Medulla oblongata (tissue), 1 donor: ENCODE results near the gene MYO15B.
"Not testable (repeated sequence)": the region's sequence is repeated elsewhere in the genome, so short reads cannot be mapped to it uniquely, and the experiment has no call there.

Source experiments
- DNase-seq: peaks from one replicate; pipeline ENCODE4 v3.0.0-alpha.2; 2015; ENCODE audit errors: extremely low spot score

The MYO15B gene

GRCh38 chr17:75624714-75625345, 37.2 kb downstream of the MYO15B start:
- DNase-seq, result no peak

DNA sequence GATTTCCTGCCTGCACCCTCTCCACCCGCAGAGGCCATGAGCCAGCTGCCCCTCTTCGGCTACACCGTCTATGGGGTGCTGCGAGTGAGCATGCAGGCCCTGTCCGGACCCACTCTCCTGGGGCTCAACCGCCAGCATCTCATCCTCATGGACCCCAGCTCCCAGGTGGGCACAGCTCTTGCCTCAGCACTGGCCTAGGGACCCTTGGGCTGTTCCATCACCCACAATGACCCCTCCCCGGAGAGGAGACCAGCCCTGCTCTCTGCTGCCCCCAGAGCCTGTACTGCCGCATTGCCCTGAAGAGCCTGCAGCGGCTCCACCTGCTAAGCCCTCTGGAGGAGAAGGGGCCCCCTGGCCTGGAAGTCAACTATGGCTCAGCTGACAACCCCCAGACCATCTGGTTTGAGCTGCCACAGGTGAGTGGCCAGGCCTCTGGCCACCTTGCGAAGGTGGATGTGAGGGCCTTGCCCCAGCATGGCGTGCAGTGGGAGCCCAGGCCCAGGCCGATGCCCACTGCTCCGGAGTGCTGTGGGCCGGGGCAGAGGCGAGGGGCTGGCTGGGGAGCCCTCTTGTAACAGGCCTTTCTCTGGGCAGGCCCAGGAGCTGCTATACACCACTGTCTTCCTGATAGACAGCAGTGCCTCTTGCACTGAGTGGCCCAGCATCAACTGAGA, 38.4 kb downstream of the MYO15B start:
- no peak for DNase-seq

- no peak for DNase-seq
Observed at GRCh38 chr17:75626496-75627038, 39.0 kb downstream of the MYO15B start.

DNA sequence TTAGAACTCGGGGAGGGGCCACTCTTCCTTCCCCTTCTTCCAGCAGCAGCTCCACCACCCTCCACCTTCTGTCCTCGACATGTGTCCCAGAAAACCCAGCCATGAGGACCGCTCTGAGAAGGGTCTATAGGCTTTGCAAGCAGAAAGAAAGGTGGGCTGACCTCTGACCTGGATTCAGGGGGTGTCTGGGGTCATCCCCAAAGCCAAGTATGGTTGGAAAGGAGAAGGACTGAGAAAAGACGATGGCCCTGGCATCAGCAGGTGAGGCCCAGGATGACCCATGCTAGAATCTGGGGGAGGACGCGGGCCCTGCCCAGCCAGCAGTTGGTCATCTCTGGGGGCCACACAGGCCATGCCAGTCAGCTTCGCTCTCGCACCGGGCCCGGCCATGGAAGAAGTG, 39.5 kb downstream of the MYO15B start:
- DNase-seq, result no peak

GRCh38 chr17:75628425-75628824, 40.8 kb downstream of the MYO15B start:
- no peak for DNase-seq

- DNase-seq, result no peak
Observed at GRCh38 chr17:75629157-75629556, 41.6 kb downstream of the MYO15B start.

DNA sequence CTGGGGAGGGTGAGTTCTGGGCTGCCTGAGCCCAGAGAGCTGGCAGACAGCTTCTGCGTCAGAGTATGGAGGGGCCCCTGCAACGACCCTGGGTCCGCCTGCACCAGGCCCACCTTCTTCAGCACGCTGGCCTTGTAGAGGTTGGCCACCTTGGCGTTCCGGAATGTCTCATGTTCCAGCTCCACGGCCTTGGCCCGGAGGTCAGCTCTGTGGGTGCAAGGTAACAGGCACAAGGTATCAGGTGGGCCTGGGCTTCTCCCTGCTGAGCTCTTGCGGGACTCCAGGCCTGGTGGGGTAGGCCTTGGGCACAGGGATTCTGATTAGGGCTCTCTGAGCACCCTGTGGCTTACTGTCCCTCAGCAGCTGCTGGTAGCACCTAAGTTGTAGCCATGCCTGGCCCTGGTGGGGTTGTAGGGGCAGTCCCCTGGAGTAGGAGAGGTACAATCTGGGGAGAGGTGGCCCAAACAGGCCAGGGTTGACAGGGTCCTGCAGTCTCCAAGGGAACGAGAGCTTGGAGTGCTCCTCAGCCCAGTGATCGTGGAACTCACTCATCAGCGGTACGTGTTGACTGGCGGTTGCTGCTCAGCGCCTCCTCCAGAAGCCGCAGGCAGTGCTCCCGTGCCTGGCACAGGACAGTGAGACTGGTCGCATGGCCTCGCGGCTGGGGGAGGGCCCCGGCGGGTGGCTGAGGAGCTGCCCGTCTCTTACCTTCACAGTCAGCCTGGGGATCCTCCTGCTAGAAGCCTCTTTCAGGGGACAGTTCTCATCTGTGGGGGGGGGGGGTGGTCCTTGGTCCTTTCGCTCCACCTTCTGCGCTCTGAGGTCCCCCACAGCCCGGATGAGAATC, 42.7 kb downstream of the MYO15B start:
- no peak for DNase-seq

GRCh38 chr17:75631353-75631752, 43.8 kb downstream of the MYO15B start:
- no peak for DNase-seq

- no peak for DNase-seq
Observed at GRCh38 chr17:75632428-75632827, 44.8 kb downstream of the MYO15B start.

GRCh38 chr17:75632863-75633485, 45.4 kb downstream of the MYO15B start, which contains the start of gene SMIM5:
Gene SMIM5 (plus strand): TSS chr17:75633434. CDS start chr17:75640202, 6,768 bp downstream.
- peak; percentile 98 for DNase-seq

GRCh38 chr17:75633486-75634375, 46.1 kb downstream of the MYO15B start:
- peak; percentile 90 for DNase-seq

DNA sequence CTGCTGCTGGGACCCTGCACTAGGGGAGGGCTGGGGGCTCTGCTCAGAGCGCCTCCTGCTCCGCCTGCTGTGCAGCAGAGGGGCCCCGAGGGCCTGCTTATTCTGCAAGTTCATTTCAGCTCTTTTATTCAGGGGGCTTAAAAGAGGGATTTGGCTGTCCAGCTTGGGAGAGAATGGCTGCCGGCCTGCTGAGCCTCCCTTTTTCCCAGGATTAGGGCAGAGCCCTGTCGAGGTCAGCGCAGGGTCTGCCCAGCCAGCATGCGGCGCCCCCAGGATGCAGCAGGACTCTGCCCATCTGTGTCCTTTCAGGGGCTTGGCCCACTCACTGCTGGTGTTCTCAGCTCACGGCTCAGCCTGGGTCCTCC, 46.8 kb downstream of the MYO15B start:
- no peak for DNase-seq

- DNase-seq, result peak; percentile 39
Observed at GRCh38 chr17:75634754-75635609, 47.4 kb downstream of the MYO15B start.

GRCh38 chr17:75635610-75636202, 48.1 kb downstream of the MYO15B start:
- DNase-seq, result peak; percentile 71

- DNase-seq, result no peak
Observed at GRCh38 chr17:75636381-75637142, 49.0 kb downstream of the MYO15B start.

DNA sequence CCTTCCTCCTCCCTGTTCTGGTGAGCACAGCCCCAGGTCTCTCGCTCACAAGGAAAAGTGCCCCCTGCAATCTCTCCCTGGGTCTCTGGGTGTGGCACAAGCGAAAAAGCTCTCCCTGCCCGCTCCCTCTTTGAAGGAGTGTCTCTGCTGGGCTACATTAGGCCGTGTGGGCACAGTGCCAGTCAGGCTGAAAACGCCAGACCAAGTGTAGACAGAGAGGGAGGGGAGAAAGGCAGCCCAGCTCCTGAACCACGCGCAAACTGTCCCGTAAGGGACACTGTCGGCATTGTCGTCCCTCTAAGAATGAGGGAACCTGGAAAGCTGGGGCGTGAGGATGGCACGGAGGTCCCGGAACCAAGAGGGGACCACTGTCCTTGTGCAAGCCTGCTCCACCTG, 49.5 kb downstream of the MYO15B start:
- peak; percentile 73 for DNase-seq

GRCh38 chr17:75637551-75637950, 50.0 kb downstream of the MYO15B start:
- no peak for DNase-seq

GRCh38 chr17:75638039-75638438, 50.4 kb downstream of the MYO15B start:
- DNase-seq, result not testable (repeated sequence)

- DNase-seq, result no peak
Observed at GRCh38 chr17:75638893-75639292, 51.3 kb downstream of the MYO15B start.
